Endothelial cell of umbilical vein (primary cell): Measurements from ENCODE around the gene CCT6A. TPM values are rescaled to one million over a fixed set of nuclear protein-coding genes. Genes with fewer than 3 reads are reported as not detected.

Experiments
- BruUV-seq: library from RNA; stranded (reverse); fragments of 400-500 nt; replicated peaks from 2 replicates; lab custom pipeline; 2021; lab: Mats Ljungman, UMichigan
- CTCF ChIA-PET: fragments of 300-600, 350-600 bp; sonication (Branson Sonifier 250); formaldehyde crosslinking; loops from one replicate; lab custom pipeline; 2021; ENCODE audit warnings: antibody characterized with exemption, inconsistent platforms; lab: Charles Lee
- POLR2A ChIA-PET: fragments of 300-600, 350-600 bp; sonication (Branson Sonifier 250); formaldehyde crosslinking; loops from one replicate; lab custom pipeline; 2021; ENCODE audit warnings: antibody characterized with exemption, inconsistent platforms; lab: Charles Lee
- DNase-seq: peaks from one replicate; pipeline ENCODE4 v3.0.0-alpha.2; 2011; ENCODE audit warnings: low read depth, low spot score
- FAIRE-seq: peaks from 2 replicates; lab custom pipeline; 2011; peaks lifted over from hg19 to GRCh38; lab: Jason Lieb, UNC
- H2AFZ ChIP-seq: 2 replicates; pipeline ENCODE4 v1.6.0; 2012; ENCODE audit warnings: low read depth, low read length, control low read depth, inconsistent platforms
- H3K27ac ChIP-seq: 2 replicates; pipeline ENCODE4 v1.5.1; 2011; ENCODE audit warnings: low read depth, mild to moderate bottlenecking, control low read depth, low read length, moderate library complexity; ENCODE audit not compliant: insufficient read depth
- H3K27me3 ChIP-seq, 2 experiments: 2 replicates each; pipeline versions ENCODE4 v1.6.0 to v1.6.1; 2011; ENCODE audit warnings: low read length in 2 of 2, mixed read lengths in 1 of 2; ENCODE audit not compliant: control insufficient read depth in 2 of 2, insufficient read depth in 2 of 2
- H3K36me3 ChIP-seq, 2 experiments: 2 replicates in 1 of 2; 3 replicates in 1 of 2; pipeline ENCODE4 v1.5.1; 2011; ENCODE audit warnings: low read length in 2 of 2, mild to moderate bottlenecking in 1 of 2, moderate library complexity in 1 of 2; ENCODE audit not compliant: control insufficient read depth in 2 of 2, insufficient read depth in 2 of 2; ENCODE audit errors: extremely low read depth in 1 of 2
- H3K4me1 ChIP-seq: 3 replicates; pipeline ENCODE4 v1.5.1; 2011; ENCODE audit warnings: mild to moderate bottlenecking, low read length; ENCODE audit not compliant: control insufficient read depth, insufficient read depth; ENCODE audit errors: extremely low read depth
- H3K4me2 ChIP-seq: 2 replicates; pipeline ENCODE4 v1.6.1; 2011; ENCODE audit warnings: low read length, control low read depth, mixed read lengths; ENCODE audit not compliant: insufficient read depth
- H3K4me3 ChIP-seq, 3 experiments: fragments of 200-600 bp in 1 of 3; sonication (generic), shearing (Covaris generic) in 1 of 3; replicated peaks in 1 of 3; 2 replicates each; pipeline ENCODE4 v1.5.1; 2011 to 2016; ENCODE audit warnings: control low read depth in 3 of 3, low read length in 3 of 3, mild to moderate bottlenecking in 2 of 3, inconsistent platforms in 1 of 3, low read depth in 1 of 3, moderate library complexity in 1 of 3; ENCODE audit not compliant: insufficient read depth in 1 of 3
- H3K79me2 ChIP-seq: 2 replicates; pipeline ENCODE4 v1.6.0; 2012; ENCODE audit warnings: low read length, inconsistent platforms; ENCODE audit not compliant: control insufficient read depth, insufficient read depth
- H3K9ac ChIP-seq: replicated peaks from 2 replicates; pipeline ENCODE3; 2011; ENCODE audit warnings: low read length, control low read depth; ENCODE audit not compliant: insufficient read depth; ENCODE audit errors: extremely low read depth
- H3K9me1 ChIP-seq: replicated peaks from 3 replicates; pipeline ENCODE4 v1.6.0; 2011; ENCODE audit warnings: mild to moderate bottlenecking, low read length; ENCODE audit not compliant: control insufficient read depth, insufficient read depth; ENCODE audit errors: extremely low read depth
- H3K9me3 ChIP-seq: replicated peaks from 2 replicates; pipeline ENCODE4 v1.5.1; 2012; ENCODE audit warnings: low read length, inconsistent platforms; ENCODE audit not compliant: control insufficient read depth, insufficient read depth
- H4K20me1 ChIP-seq: replicated peaks from 2 replicates; pipeline ENCODE3; 2011; ENCODE audit warnings: mild to moderate bottlenecking, low read length; ENCODE audit not compliant: control insufficient read depth, insufficient read depth; ENCODE audit errors: extremely low read depth
- CTCF ChIP-seq, 2 donors: IDR thresholded peaks; 1 replicate in 1 of 2; 2 replicates in 1 of 2; pipeline ENCODE4 v1.5.1; 2011; ENCODE audit warnings: low read length in 2 of 2, mild to moderate bottlenecking in 2 of 2, moderate library complexity in 2 of 2, control low read depth in 1 of 2, inconsistent platforms in 1 of 2, low read depth in 1 of 2; ENCODE audit not compliant: insufficient read depth in 1 of 2; ENCODE audit errors: extremely low read depth in 1 of 2
- EZH2 ChIP-seq: IDR thresholded peaks from 2 replicates; pipeline ENCODE4 v1.6.1; 2012; ENCODE audit warnings: borderline replicate concordance, low read depth, mild to moderate bottlenecking, moderate library complexity, low read length, inconsistent platforms; ENCODE audit not compliant: severe bottlenecking
- FOS ChIP-seq: IDR thresholded peaks from 2 replicates; pipeline ENCODE4 v1.6.1; 2011; ENCODE audit warnings: mild to moderate bottlenecking, low read length, moderate library complexity, borderline replicate concordance; ENCODE audit not compliant: insufficient read depth
- GATA2 ChIP-seq: IDR thresholded peaks from 2 replicates; pipeline ENCODE4 v1.7.0; 2011; ENCODE audit warnings: low read depth, mild to moderate bottlenecking, moderate library complexity, mixed read lengths, low read length; ENCODE audit not compliant: insufficient read length, insufficient read depth
- JUN ChIP-seq: IDR thresholded peaks from 2 replicates; pipeline ENCODE4 v1.6.1; 2011; ENCODE audit warnings: borderline replicate concordance, low read depth; ENCODE audit not compliant: insufficient read length, insufficient read depth
- MAX ChIP-seq: IDR thresholded peaks from 2 replicates; pipeline ENCODE4 v1.6.1; 2011; ENCODE audit not compliant: insufficient read depth, insufficient read length
- MYC ChIP-seq: IDR thresholded peaks from one replicate; pipeline ENCODE4 v1.6.1; 2011; ENCODE audit warnings: mild to moderate bottlenecking, low read depth, low read length
- POLR2A ChIP-seq: IDR thresholded peaks from 2 replicates; pipeline ENCODE4 v1.6.1; 2012; ENCODE audit warnings: low read depth, mild to moderate bottlenecking, control low read depth, low read length
- POLR2AphosphoS5 ChIP-seq: IDR thresholded peaks from 2 replicates; pipeline ENCODE4 v1.6.1; 2012; ENCODE audit warnings: low read depth, mild to moderate bottlenecking, control low read depth, low read length, moderate library complexity; ENCODE audit not compliant: insufficient read depth
- dilution Hi-C: fragments of 300-500 bp; cut with MboI; formaldehyde crosslinking; loops from one replicate; pipeline ENCODE4 v1.15.0; 2019; ENCODE audit warnings: low sequenced_read_pairs; ENCODE audit not compliant: extremely low pct_ligation_motif_present
- intact Hi-C: fragments of 100-400 bp; cut with micrococcal nuclease; formaldehyde crosslinking; loops from one replicate; pipeline ENCODE4 v1.10.0; 2022
- polyA plus RNA-seq, 4 experiments: library from polyadenylated mRNA; depleted of rRNA in 3 of 4; stranded (reverse) in 3 of 4; unstranded in 1 of 4; fragments of >200 nt; gene quantifications; 2 replicates each; pipeline versions ENCODE4 v1.2.1 to v1.2.3, GENCODE V29; 2011 to 2012; ENCODE audit warnings: missing spikeins in 1 of 4
- total RNA-seq: library from RNA; stranded (reverse); gene quantifications from 2 replicates; pipeline ENCODE4 v1.2.3, GENCODE V29; 2021

The CCT6A gene
- total and polyA plus RNA-seq, 2 donors (not counting 3 experiments of a cell fraction or from before 2014, with no cell fraction given): 152 to 221 TPM

- no peaks in the 10 kb centered on the region for H3K36me3 ChIP-seq
- no peak for DNase-seq
- no peak overlapping the region for H3K27ac ChIP-seq
- H3K4me1 ChIP-seq: no peaks in the 10 kb centered on the region
- no peak overlapping the region for H3K9ac ChIP-seq
- no peak overlapping the region for H3K4me2 ChIP-seq
- TF ChIP-seq MAX (no peak), GATA2 (no peak), FOS (no peak), CTCF (IDR thresholded peaks at IDR 0.05; ENCODE audit: extremely low read depth in 1 of 2, insufficient read depth in 1 of 2, low read depth in 1 of 2, low read length in 2 of 2) (no peak), POLR2A (no peak), MYC (no peak), POLR2AphosphoS5 (no peak), EZH2 (no peak), JUN (no peak)
- POLR2A ChIA-PET: no interaction called here
- no peaks in the 10 kb centered on the region for H3K9me1 ChIP-seq
- H3K4me3 ChIP-seq: no peak overlapping the region
- no peak overlapping the region for H2AFZ ChIP-seq
- CTCF ChIA-PET: interaction anchor here (0.9 to 6.1 kb wide), 4 partner anchors 11 to 65 kb away, joined by 3 to 100 read pairs (median 8); partner anchors contain the start of gene SUMF2
- no TSS peak for BruUV-seq
- dilution Hi-C loops: no loop called here
- H3K79me2 ChIP-seq: no peaks in the 10 kb centered on the region
- no peak for FAIRE-seq
- H3K27me3 ChIP-seq: no peaks in the 10 kb centered on the region
- no peaks in the 10 kb centered on the region for H4K20me1 ChIP-seq
- no peaks in the 10 kb centered on the region for H3K9me3 ChIP-seq
- intact Hi-C loops: no loop called here
These were observed 43.7 kb upstream of the CCT6A start for GRCh38 chr7:56007891-56008290.
